Stimulated activated CD8-positive, alpha-beta memory T cell treated with anti-CD3 and anti-CD28 coated beads, Interleukin-15, amount 100 ng/mL, for 24 hours (primary cell): ENCODE measurements around the gene GGNBP2.
"Not testable (repeated sequence)": the region's sequence is repeated elsewhere in the genome, so short reads cannot be mapped to it uniquely, and the experiment has no call there.

Source experiments
- DNase-seq: peaks from one replicate; pipeline ENCODE4 v3.0.0-alpha.2; 2020; ENCODE audit warnings: low read depth

The GGNBP2 gene

DNA sequence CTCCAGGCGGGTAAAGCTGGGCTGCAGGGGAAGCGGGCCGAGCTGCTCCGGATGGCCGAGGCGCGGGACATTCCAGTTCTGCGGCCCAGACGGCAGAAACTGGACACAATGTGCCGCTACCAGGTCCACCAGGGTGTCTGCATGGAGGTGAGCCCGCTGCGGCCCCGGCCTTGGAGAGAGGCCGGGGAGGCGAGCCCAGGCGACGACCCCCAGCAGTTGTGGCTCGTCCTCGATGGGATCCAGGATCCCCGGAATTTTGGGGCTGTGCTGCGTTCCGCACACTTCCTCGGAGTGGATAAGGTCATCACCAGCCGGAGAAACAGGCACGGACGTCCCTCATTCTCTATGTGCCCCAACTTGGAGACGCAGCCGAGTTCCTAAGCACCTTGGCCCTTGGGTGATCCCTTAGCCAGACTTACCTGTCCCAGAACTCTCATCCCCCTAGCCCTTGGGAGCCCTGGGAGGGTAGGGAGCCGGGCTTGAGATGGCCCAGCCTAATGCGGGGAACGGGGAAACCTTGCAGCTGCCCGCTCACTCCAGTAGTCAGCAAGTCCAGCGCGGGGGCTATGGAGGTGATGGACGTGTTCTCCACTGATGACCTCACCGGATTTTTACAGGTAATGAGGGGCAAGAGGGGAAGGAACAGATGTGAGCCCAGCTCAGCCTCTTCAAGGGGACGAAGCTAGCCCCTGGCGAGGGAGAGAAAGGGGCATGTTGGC lies 57.5 kb downstream of the GGNBP2 start:
- DNase-seq: no peak

DNA sequence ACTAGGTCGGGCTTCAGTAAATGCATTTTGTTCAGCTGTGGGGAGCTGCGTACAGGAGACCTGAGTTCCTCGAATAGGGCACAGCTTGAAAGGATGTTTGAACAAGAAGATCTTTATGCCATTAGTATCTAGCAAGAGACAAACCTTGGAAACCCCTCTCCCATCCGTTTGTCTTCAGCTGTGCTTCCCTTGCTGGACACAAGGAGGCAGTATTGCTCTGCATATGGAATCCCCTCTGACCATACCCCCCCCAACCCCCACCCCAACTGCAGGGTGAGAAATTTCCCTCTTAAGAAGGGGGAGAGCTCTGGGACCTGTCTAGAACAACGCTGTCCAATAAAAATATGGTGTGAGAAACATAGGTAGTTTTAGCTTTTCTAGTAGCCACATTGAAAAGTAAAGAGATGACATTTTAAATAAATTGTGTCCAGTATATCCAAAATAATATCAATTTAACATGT lies 58.2 kb downstream of the GGNBP2 start:
- peak; percentile 21 for DNase-seq

DNA sequence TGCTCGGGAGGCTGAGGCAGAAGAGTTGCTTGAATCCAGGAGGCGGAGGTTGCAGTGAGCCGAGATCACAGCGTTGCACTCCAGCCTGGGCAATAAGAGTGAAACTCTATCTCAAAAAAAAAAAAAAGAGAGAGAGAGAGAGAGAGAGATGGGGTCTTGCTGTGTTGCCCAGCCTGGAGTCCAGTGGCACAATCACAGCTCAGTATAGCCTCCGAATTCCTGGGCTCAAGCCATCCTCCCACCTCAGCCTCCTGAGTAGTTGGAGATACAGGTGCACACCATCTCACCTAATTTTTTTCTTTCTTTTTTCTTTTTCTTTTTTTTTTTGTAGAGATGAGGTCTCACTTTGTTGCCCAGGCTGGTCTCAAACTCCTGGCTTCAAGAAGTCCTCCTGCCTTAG lies 60.3 kb downstream of the GGNBP2 start:
- DNase-seq: not testable (repeated sequence)

DNA sequence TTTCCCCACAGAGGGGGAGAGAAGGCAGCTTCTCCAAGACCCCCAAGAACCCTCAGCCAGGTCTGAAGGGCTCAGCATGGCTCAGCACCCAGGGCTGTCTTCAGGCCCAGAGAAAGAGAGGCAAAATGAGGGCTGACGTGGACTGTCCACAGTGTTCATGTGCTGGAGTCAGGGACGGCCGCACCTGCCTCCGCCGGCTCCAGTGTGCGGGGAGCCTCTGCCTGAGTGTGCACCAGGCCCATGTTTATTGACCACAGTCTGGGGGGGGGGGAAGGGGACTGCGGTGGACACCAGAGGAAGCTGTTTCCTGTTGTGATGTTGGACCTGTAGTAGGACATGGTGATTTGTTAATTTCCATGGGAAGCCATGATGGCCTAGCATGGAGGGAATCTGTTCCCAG lies 63.6 kb downstream of the GGNBP2 start:
- no peak for DNase-seq

DNA sequence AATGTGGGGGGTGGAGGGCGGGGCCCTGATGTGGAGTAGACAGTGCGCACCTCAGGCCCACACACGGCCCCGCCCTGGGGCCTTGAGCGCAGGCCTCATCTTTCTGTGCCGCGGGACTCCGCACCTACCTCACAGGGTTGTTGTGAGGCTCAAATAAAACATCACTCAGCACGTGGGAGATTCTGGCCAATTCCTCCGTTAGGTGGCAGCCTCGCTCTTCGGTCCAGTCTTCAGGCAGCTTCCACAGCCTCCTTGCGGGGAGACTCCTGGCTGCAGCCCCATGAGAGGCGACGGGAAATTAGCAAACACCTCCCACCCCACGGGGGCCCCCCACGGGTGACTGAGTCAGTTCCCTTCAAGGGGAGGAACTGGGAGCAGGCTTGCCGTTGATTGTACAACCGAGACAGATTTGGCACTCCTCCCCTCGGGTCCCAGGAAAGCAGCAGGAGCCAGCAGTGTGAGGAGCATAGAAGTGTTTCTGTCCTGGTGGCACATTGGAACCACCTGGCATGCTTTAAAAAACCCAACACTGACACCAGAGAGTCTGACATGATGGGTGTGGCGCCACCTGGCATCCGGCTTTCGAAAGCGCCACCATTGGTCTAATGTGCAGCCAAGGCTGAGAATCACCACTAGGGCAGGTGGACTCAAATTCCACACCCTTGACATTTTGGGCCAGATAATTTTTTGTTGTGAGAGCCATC lies 64.2 kb downstream of the GGNBP2 start:
- DNase-seq: no peak

DNA sequence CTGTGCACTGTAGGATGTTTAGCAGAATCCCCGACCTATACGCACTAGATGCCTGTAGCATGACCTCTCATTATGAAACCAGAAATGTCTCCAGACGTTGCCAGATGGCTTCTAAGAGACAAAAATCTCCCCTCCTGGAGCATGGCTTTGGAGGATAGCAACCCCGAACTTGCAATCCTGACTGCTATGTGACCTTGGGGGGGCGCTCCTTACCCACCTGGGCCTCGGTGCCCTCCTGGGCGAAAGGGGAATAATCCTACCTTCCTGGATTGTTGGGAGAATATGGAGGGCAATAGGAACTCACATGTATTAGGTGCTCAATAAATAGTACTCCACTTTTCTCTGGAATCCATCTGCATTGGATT lies 64.8 kb downstream of the GGNBP2 start:
- no peak for DNase-seq

DNA sequence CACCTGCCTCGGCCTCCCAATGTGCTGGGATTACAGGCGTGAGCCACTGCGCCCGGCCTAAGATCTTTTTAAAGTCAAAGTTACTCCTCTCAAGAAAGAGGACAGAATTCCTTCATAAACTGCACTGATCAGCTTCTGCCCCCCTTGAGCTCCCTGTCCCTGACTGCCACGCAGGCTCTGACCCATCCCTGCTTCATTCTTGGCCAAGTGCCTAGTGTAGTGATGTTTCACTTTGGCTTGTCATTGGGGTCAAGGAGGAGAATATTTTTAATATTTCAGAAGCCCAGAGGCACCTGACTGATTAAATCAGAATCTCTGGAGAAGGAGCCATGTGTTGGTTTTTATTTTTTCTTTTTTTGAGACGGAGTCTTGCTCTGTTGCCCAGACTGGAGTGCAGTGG lies 65.8 kb downstream of the GGNBP2 start:
- DNase-seq: no peak

DNA sequence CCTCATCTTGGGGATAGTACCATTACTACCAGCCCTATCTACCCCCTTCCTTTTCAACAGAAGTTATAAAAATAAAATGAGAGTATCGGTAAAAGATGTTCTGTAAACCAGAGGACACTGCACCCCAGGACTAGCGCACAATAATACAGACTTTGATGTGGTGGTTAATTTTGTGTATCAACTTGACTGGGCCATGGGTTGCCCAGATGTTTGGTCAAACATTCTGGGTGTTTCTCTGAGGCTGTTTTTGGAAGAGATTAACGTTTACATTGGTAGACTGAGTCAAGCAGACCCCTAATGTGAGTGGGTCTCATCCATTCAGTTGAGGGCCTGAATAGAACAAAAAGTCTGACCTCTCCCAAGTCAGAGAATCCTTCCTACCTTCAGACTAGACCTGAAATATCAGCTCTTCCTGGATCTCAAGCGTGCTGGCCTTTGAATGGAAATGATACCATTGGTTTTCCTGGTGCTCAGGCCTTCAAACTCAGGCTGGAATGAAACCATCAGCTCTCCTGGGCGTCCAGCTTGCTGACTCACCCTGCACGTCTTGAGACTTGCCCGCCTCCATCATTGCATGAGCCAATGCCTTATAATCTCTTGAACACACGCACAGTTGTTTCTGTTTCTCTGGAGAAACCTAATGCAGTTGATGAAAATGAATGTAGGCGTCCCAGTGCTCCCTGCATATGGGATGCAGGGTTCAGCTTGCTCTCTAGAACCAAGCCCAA lies 66.8 kb downstream of the GGNBP2 start:
- DNase-seq: no peak

DNA sequence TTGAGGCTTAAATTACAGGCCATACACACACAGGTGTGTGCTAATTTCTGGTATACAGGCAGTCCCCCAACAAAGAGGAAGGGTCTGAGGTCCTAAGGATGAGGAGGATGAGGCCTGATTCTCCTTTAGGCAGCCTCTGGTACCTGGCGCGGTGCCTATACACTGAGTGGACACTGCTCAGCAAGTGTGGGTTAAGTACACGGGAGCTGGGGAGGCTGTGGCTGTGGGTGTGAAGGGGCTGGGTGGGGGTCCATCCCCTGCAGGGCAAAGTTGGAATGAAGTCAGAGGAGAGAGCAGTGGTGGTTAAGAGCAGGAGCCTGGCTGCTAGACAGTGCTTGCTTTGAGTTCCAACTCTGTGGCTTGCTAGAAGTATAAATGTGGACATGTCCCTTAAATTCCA lies 67.6 kb downstream of the GGNBP2 start:
- DNase-seq: no peak

DNA sequence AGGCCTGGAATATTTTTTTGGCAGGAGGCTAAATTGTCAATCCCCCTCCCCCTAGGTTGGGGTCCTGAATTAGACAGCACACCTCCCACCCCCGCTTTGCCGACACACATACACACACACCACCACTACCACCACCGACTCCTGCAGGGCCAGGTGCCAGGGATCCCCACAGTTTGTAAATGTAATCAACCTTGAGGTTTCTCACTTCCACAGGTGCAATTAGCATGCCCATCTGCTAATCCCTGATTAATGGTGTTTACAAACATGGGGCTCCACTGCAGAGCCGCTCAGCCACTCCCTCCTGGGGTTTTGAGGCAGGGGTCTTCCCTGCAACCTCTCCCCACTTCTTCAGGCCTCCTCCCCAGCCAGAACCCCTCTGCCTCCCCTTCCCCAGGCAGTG lies 68.4 kb downstream of the GGNBP2 start:
- no peak for DNase-seq

DNA sequence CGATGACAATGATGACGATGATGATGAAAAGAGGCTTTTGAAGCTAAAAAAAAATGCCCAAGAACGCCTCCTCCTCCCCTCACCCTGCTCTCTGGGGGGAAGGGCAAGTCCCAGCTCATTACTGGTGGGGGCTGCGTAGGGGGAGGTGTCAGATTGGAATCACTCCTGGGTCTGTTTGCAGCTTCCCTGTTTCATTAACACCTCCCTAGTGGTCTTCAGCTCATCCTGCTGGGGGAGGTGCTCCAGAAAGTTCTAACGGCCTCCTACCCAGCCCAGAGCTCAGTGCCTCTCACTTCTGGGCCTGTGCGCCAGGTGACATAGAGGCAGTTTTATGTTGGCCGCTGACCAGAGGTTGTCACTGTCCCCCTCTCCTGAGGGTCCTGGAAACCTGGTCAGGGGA lies 69.4 kb downstream of the GGNBP2 start:
- DNase-seq: no peak

DNA sequence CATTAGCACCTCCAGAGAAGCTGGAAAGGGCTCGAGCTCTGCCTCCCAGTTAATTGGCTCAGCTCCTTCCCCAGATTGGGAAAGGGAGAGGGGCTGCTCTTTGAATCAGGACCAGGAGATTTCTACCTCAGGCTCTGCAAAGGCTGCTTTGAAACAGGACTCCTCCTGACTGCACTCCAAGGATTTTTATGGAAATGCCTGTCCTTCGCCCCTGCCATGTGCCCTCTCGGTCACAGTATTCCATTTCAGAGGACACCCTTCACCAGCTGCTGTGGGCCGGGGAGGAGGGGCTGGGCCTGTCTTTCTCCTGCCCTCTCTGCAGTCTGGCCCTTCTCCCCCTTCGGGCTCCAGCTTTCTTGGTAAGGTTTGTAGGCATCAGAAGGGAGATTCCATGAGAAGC lies 70.2 kb downstream of the GGNBP2 start:
- DNase-seq: no peak

DNA sequence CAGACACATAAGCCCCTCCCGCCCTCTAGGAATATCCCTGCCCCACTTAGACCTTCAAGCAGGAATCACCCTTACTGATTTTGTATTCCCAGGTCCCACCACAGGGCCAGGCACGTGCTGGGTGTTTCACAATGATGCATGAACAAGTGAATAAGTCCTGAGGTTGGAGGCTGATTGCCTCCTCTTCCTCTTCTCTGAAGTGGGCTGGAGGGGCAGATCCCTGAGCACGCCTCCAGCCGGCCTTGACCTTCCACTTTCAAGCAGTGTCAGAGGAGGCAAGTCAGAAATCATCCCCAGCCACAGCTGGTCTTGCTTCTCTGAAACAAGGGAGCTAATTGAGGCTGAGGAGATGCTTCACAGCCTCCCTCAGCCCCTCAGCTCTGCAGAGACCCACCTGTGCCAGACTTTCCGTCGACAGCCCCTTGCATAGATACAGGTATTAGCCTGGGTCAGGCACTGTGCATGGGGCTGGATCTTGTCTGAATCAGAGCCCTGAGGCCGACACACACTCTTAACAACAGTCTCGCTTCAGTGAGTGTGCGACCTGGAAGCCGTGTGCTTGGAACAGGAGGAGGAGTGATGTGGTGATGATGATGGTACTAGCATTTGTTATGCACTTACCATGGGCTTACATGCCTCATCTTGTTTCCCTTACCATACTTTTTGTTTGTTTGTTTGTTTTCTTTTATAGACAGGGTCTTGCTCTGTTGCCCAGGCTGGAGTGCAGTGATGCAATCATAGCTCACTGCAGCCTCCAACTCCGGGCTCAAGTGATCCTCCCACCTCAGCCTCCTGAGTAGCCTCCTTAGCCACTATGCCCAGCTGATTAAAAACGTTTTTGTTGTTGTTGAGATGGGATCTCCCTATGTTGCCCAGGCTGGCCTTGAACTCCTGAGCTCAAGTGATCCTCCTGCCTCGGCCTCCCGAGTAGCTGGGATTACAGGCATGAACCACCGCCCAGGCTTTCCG lies 71.6 kb downstream of the GGNBP2 start:
- no peak for DNase-seq

DNA sequence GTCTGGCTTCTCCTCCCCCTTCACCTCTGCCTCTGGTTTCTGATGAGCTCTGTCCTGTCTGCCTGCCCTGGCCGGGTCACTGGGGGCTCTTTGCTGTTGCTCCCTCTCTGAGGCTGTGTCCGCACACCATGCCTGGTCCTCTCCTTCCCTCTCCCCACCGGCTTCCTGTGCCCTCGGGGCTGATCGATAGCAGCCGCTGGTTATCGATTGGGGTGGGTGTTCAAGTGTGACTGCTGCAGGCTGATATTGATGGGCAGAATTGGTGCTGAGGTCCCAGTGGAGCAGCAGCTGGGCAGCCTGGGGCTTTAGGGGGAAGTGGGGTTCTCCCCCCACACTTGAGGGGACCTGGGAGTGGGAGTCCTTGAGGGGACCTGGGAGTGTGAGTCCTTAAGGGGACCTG lies 73.1 kb downstream of the GGNBP2 start:
- no peak for DNase-seq

DNA sequence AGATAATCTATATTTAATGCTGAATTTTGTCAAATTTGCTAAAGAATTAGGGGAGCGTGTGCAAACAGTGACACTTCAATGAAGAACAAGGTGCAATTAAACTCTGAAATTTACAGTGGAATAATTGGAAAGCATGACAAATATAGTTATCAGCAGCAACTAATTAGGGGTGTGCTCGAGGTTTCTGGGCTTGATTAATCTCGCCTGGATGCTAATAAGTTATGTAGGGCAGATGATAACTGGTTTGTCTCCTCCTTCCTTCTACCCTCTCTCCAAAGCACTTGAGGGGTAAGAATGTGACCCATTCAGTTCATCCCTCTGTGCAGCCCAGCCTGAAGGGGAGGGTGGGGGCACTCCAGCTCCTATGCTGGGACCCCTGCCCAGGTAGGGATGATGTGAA lies 78.6 kb downstream of the GGNBP2 start:
- no peak for DNase-seq

DNA sequence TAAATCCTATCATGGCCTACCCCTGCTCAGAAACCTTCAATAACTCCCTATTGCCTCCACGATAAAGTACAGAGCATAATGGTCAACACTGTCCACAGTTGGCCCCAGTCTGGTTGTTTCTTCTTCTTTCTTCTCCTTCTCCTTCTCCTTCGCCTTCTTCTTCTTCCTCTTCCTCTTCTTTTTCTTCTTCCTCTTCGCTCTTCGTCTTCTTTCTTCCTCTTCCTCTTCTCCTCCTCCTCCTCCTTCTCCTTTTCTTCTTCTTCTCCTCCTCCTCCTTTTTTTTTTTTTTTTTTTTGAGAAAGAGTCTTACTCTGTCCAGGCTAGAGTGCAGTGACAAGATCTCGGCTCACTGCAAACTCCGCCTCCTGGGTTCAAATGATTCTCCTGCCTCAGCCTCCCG lies 80.5 kb downstream of the GGNBP2 start:
- DNase-seq: no peak

DNA sequence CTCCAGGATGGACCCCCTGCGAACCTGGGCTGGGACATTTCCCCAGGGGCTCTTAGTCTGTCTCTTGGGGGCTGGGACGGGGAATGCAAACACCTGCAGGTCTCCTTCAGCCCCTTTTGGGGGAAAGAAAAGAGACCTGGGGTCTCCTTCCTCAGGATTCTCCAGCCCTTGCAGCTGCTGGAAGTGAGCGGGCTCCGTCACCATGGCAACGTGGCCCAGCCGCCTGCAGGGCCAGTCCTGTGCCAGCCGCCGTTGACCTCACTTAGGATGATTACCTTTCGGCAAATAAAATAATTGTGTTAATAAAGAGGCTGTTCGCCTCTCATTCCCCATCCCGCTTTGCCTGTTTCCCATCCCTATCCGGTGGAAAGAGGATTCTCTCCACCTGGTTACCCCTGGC lies 82.4 kb downstream of the GGNBP2 start:
- DNase-seq: no peak

DNA sequence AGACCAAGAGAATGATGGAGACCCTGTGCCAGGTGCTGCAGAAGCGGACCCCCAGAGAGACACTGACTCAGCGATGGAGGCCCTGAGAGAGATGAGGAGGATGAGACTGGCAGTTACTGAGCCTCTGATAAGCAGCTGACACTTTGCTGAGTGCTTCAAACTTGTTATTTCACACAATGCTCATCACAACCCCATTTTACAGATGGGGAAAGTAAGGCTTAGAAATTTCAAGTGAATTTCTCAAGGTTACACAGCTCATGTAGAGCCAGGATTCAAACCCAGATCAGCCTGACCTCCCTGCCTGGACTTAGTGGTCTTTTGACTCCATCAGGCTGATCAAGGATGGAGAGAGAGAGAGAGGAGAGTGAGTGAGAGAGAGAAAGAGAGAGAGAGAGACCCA lies 83.9 kb downstream of the GGNBP2 start:
- DNase-seq: no peak

DNA sequence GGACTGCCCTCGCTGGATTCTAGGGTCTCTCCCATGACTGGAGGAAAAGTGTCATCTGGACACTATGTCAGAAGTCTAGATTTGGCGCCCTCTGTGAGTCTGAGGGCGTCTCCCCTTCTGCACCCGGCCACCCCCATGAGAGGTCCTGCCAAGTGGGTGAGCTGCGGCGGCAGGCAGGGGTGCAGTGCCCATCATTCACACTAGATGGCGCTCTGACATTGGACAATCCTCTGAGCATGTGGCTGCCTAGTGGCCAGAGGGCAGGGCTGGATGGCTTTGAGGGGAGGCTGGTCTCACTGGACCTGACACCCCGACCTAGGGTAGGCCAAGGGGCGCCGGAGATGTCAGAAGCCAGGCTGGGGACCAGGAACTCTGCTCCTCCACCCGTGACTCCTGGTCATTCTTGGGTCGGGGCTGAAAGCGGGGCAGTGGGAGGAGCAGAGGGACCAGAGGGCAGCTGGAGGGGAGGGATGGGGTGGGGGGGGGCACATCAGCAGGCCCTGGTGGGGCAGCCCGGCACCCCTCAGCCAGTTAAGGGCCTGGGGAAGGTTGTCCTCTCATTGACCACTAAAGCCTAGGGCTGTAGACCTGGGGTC lies 84.6 kb downstream of the GGNBP2 start:
- peak; percentile 75 for DNase-seq

DNA sequence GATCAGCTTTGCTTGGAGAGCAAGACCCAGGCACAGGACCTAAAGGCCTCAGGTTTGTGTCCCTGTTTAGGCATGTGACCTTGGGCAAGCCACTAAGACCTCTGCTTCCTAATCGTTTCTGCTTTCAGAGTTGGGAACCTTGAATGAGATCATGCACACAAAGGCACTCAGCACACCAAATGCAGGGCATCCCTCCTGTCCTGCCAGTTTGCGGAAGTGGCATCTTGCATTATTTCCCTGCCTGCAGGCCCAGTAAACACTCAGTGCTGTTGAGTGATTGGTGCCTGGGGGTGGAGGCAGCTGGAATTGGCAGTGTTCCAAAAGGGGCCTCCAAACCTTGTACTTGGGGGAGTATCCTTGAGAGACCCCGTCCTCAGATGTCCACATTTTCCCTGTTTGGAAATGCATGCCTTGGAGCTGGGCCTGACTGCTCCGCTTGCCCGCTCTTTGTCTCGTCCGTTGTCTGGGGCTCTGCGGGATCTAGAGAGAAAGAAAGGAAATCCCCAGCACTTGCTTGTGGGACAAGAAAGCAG lies 85.3 kb downstream of the GGNBP2 start:
- no peak for DNase-seq

DNA sequence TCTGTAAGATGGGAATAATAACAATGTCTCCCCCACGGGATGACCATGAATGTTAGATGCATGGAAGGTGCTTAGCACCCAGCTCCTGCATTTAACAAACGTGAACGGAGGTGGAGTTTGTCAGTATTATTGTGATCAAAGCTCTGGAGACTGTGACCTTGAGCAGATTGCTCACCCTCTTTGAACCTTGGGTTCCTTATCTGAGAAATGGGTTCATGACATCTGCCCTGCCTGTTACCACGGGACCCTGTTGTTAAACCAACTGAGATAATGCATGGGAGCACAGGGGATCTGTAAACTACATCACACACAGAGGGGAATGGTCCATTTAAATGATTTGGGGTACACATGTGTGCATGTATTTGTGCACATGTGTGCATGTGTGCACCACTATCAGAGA lies 86.3 kb downstream of the GGNBP2 start:
- no peak for DNase-seq
